ENCODE data around the gene NR2F1-AS1. TPM values are rescaled to one million over a fixed set of nuclear protein-coding genes. Genes with fewer than 3 reads are reported as not detected.

Gene NR2F1-AS1
- total and polyA plus RNA-seq, 9 of the 15 experiments (the other 6 are each of a cell fraction or from before 2014, with no cell fraction given): not detected

- Histone ChIP-seq H3K4me1 (replicated peaks in 1 of 2; ENCODE audit: control insufficient read depth in 2 of 2, insufficient read depth in 2 of 2, low read length in 2 of 2) (no peaks in the 10 kb centered on the region; a peak in 1 of 5 replicates), H3K27me3 (ENCODE audit: control insufficient read depth in 2 of 2, insufficient read depth in 2 of 2, low read length in 2 of 2) (peaks cover 0 to 30% of the 10 kb centered on the region in 2 experiments; a peak in 2 of 5 replicates), H4K20me1 (replicated peaks; ENCODE audit: control insufficient read depth, insufficient read depth, low read length) (no peaks in the 10 kb centered on the region), H3K79me2 (ENCODE audit: control insufficient read depth, insufficient read depth, low read length) (no peaks in the 10 kb centered on the region), H3K36me3 (ENCODE audit: control insufficient read depth, insufficient read depth, low read length) (no peaks in the 10 kb centered on the region), H3K9me1 (ENCODE audit: control insufficient read depth, insufficient read depth, low read length) (no peaks in the 10 kb centered on the region), H3K27ac (ENCODE audit: extremely low read depth, low read depth, low read length) (no peak overlapping the region), H3K4me3 (no peak overlapping the region), H2AFZ (ENCODE audit: low read depth, low read length) (no peak overlapping the region), H3K4me2 (ENCODE audit: insufficient read depth, low read length) (no peak overlapping the region), H3K9me3 (replicated peaks; ENCODE audit: control insufficient read depth, insufficient read depth, low read depth, low read length) (no peaks in the 10 kb centered on the region), H3K9ac (ENCODE audit: insufficient read depth in 1 of 2, low read depth in 2 of 2, low read length in 2 of 2) (no peak overlapping the region)
- 5% methylated on average over 31 of the region's 45 CpGs for WGBS (ENCODE audit: insufficient coverage, low coverage, missing lambda C conversion rate)
- CTCF ChIA-PET (ENCODE audit: low intra/inter-chr PET ratio): no interaction called here
- intact Hi-C loops (cut with micrococcal nuclease) (no loop called here), in situ Hi-C loops (cut with MboI) (no loop called here)
- no TSS peak for BruUV-seq (replicated peaks)
- no peak for FAIRE-seq
- POLR2A ChIA-PET: no interaction called here
- TF ChIP-seq CSDE1 (IDR thresholded peaks at IDR 0.05): no peak
- TF ChIP-seq ZNF408 (CRISPR knock-in tag; IDR thresholded peaks at IDR 0.05; ENCODE audit: low read depth): no peak
- TF ChIP-seq HNRNPUL1 (IDR thresholded peaks at IDR 0.05; ENCODE audit: low read length): no peak
- no peak for TF ChIP-seq RAD51 (IDR thresholded peaks at IDR 0.05; ENCODE audit: borderline replicate concordance, low read depth)
- no peak for DNase-seq (ENCODE audit: extremely low read depth in 1 of 4, low spot score in 3 of 4)
- ATAC-seq: no peak
These were observed 8.2 kb downstream of the NR2F1-AS1 start for GRCh38 chr5:93572608-93573353.

- no peak for FAIRE-seq
- Histone ChIP-seq H3K9me1 (ENCODE audit: control insufficient read depth, insufficient read depth, low read length) (no peaks in the 10 kb centered on the region), H2AFZ (ENCODE audit: low read depth, low read length) (no peak overlapping the region), H3K27ac (ENCODE audit: extremely low read depth, low read depth, low read length) (no peak overlapping the region), H3K27me3 (ENCODE audit: control insufficient read depth in 2 of 2, insufficient read depth in 2 of 2, low read length in 2 of 2) (peaks cover 0 to 30% of the 10 kb centered on the region in 2 experiments; a peak in 2 of 5 replicates), H3K9me3 (replicated peaks; ENCODE audit: control insufficient read depth, insufficient read depth, low read depth, low read length) (no peaks in the 10 kb centered on the region), H3K4me1 (replicated peaks in 1 of 2; ENCODE audit: control insufficient read depth in 2 of 2, insufficient read depth in 2 of 2, low read length in 2 of 2) (no peaks in the 10 kb centered on the region; a peak in 1 of 5 replicates), H3K79me2 (ENCODE audit: control insufficient read depth, insufficient read depth, low read length) (no peaks in the 10 kb centered on the region), H4K20me1 (replicated peaks; ENCODE audit: control insufficient read depth, insufficient read depth, low read length) (no peaks in the 10 kb centered on the region), H3K4me2 (ENCODE audit: insufficient read depth, low read length) (no peak overlapping the region), H3K4me3 (no peak overlapping the region), H3K9ac (ENCODE audit: insufficient read depth in 1 of 2, low read depth in 2 of 2, low read length in 2 of 2) (no peak overlapping the region), H3K36me3 (ENCODE audit: control insufficient read depth, insufficient read depth, low read length) (no peaks in the 10 kb centered on the region)
- whole genome bisulfite sequencing (ENCODE audit: insufficient coverage, low coverage, missing lambda C conversion rate): 10% methylated on average over 36 of the region's 40 CpGs
- DNase-seq (ENCODE audit: extremely low read depth in 1 of 4, low spot score in 3 of 4): no peak
- POLR2A ChIA-PET: no interaction called here
- no peak for ATAC-seq
- TF ChIP-seq XRCC5 (IDR thresholded peaks at IDR 0.05; ENCODE audit: low read depth, low read length) (no peak), RUNX1 (IDR thresholded peaks at IDR 0.05; ENCODE audit: low read depth) (no peak), GATAD2A (IDR thresholded peaks at IDR 0.05) (no peak)
- intact Hi-C loops (cut with micrococcal nuclease): no loop called here
- in situ Hi-C loops (cut with MboI): no loop called here
- CTCF ChIA-PET (ENCODE audit: low intra/inter-chr PET ratio): no interaction called here
- no TSS peak for BruUV-seq (replicated peaks)
These were observed 8.9 kb downstream of the NR2F1-AS1 start for GRCh38 chr5:93572101-93572607.

Measured in K562 (cell line).